CD8-positive, alpha-beta memory T cell (primary cell): ENCODE measurements around the gene APCS. TPM values are rescaled to one million over a fixed set of nuclear protein-coding genes. Genes with fewer than 3 reads are reported as not detected.

Experiments used
- CTCF ChIA-PET: fragments of 350-600 bp; sonication (Branson Sonifier 250); formaldehyde crosslinking; loops from one replicate; lab custom pipeline; 2021; ENCODE audit warnings: antibody characterized with exemption; lab: Charles Lee
- POLR2A ChIA-PET: fragments of 350-600 bp; sonication (Branson Sonifier 250); formaldehyde crosslinking; loops from one replicate; lab custom pipeline; 2021; ENCODE audit warnings: antibody characterized with exemption; lab: Charles Lee
- DNase-seq, 5 donors: peaks; one replicate each; pipeline versions ENCODE4 v3.0.0 to v3.0.0-alpha.2; 2020 to 2022; ENCODE audit warnings: mixed read lengths in 1 of 5
- H3K27ac ChIP-seq: one replicate; pipeline ENCODE4 v1.7.0; 2013; ENCODE audit warnings: low read depth, mild to moderate bottlenecking, low read length, moderate library complexity
- H3K27me3 ChIP-seq: 2 replicates; pipeline ENCODE4 v1.7.0; 2013; ENCODE audit warnings: low read length, mild to moderate bottlenecking; ENCODE audit not compliant: insufficient read depth, poor library complexity, severe bottlenecking
- H3K36me3 ChIP-seq: 2 replicates; pipeline ENCODE4 v1.7.0; 2013; ENCODE audit warnings: mild to moderate bottlenecking, low read length, moderate library complexity; ENCODE audit not compliant: insufficient read depth
- H3K4me1 ChIP-seq: 2 replicates; pipeline ENCODE4 v1.7.0; 2013; ENCODE audit warnings: mild to moderate bottlenecking, low read length, moderate library complexity; ENCODE audit not compliant: insufficient read depth
- H3K4me3 ChIP-seq: 2 replicates; pipeline ENCODE4 v1.7.0; 2013; ENCODE audit warnings: mild to moderate bottlenecking, low read length
- H3K9me3 ChIP-seq: 2 replicates; pipeline ENCODE4 v1.7.0; 2013; ENCODE audit warnings: mild to moderate bottlenecking, low read length
- H3K27ac Mint-ChIP-seq, 8 donors: one replicate each; pipeline ENCODE4 v1.8.0; 2020 to 2021; ENCODE audit warnings: mixed read lengths in 8 of 8, mild to moderate bottlenecking in 6 of 8, inconsistent platforms in 3 of 8, moderate library complexity in 3 of 8
- H3K27me3 Mint-ChIP-seq, 2 donors: one replicate each; pipeline ENCODE4 v1.8.0; 2020 to 2021; ENCODE audit warnings: mixed read lengths in 2 of 2, mild to moderate bottlenecking in 1 of 2, moderate library complexity in 1 of 2
- H3K36me3 Mint-ChIP-seq, 3 donors: one replicate each; pipeline ENCODE4 v1.8.0; 2020 to 2021; ENCODE audit warnings: mixed read lengths in 3 of 3, inconsistent platforms in 1 of 3, mild to moderate bottlenecking in 1 of 3
- H3K4me1 Mint-ChIP-seq, 3 donors: one replicate each; pipeline ENCODE4 v1.8.0; 2020 to 2021; ENCODE audit warnings: mixed read lengths in 3 of 3, inconsistent platforms in 1 of 3, mild to moderate bottlenecking in 1 of 3
- H3K4me3 Mint-ChIP-seq, 7 donors: one replicate each; pipeline ENCODE4 v1.8.0; 2020 to 2021; ENCODE audit warnings: mixed read lengths in 7 of 7, mild to moderate bottlenecking in 6 of 7, moderate library complexity in 4 of 7, inconsistent platforms in 2 of 7
- H3K9me3 Mint-ChIP-seq, 5 donors: one replicate each; pipeline ENCODE4 v1.8.0; 2020 to 2022; ENCODE audit warnings: mixed read lengths in 5 of 5, mild to moderate bottlenecking in 3 of 5, moderate library complexity in 2 of 5, inconsistent platforms in 1 of 5
- polyA plus RNA-seq: library from polyadenylated mRNA; unstranded; fragments of 300-500 nt; fragmentation: Illumina TruSeq; gene quantifications from one replicate; pipeline ENCODE4 v1.2.3, GENCODE V29; 2021
- total RNA-seq, 2 experiments: library from RNA; stranded (reverse); gene quantifications; one replicate each; pipeline ENCODE4 v1.2.3, GENCODE V29; 2021

Gene APCS
- total and polyA plus RNA-seq, 3 experiments from 2014 or later: not detected

- Histone ChIP-seq H3K9me3 (no peaks in the 10 kb centered on the region), H3K4me3 (no peak overlapping the region), H3K27ac (no peak overlapping the region), H3K36me3 (no peaks in the 10 kb centered on the region), H3K4me1 (no peaks in the 10 kb centered on the region), H3K27me3 (no peaks in the 10 kb centered on the region)
- no peak for DNase-seq
- H3K36me3 Mint-ChIP-seq: no peaks in the 10 kb centered on the region
- peaks cover 0 to 2% (median 0%) of the 10 kb centered on the region in 5 donors for H3K9me3 Mint-ChIP-seq
- no peak overlapping the region for H3K4me3 Mint-ChIP-seq
- no peaks in the 10 kb centered on the region for H3K4me1 Mint-ChIP-seq
- H3K27me3 Mint-ChIP-seq: peaks cover 18 to 45% of the 10 kb centered on the region in 2 donors
- POLR2A ChIA-PET: no interaction called here
- H3K27ac Mint-ChIP-seq: no peak overlapping the region
- CTCF ChIA-PET: no interaction called here
Observed at GRCh38 chr1:159577446-159577845, 10.2 kb upstream of the APCS start.

GRCh38 chr1:159580340-159580739 lies 7.3 kb upstream of the APCS start:
- Histone ChIP-seq H3K4me1 (no peaks in the 10 kb centered on the region), H3K36me3 (no peaks in the 10 kb centered on the region), H3K4me3 (no peak overlapping the region), H3K27me3 (no peaks in the 10 kb centered on the region), H3K27ac (no peak overlapping the region), H3K9me3 (no peaks in the 10 kb centered on the region)
- Mint-ChIP-seq H3K4me1 (no peaks in the 10 kb centered on the region), H3K9me3 (no peaks in the 10 kb centered on the region), H3K27ac (no peak overlapping the region), H3K4me3 (no peak overlapping the region), H3K36me3 (peaks cover 0 to 3% (median 0%) of the 10 kb centered on the region in 3 donors), H3K27me3 (peaks cover 14 to 47% of the 10 kb centered on the region in 2 donors)
- CTCF ChIA-PET: interaction anchor here (1.1 kb wide), 1 partner anchor 13 kb away, joined by 3 read pairs; no protein-coding TSS in a partner anchor
- POLR2A ChIA-PET: no interaction called here
- no peak for DNase-seq

- H3K36me3 Mint-ChIP-seq: peaks cover 0 to 3% (median 0%) of the 10 kb centered on the region in 3 donors
- no peaks in the 10 kb centered on the region for H3K9me3 Mint-ChIP-seq
- H3K27me3 Mint-ChIP-seq: peaks cover 9 to 49% of the 10 kb centered on the region in 2 donors
- Histone ChIP-seq H3K4me3 (no peak overlapping the region), H3K9me3 (no peaks in the 10 kb centered on the region), H3K27me3 (no peaks in the 10 kb centered on the region), H3K27ac (no peak overlapping the region), H3K36me3 (no peaks in the 10 kb centered on the region), H3K4me1 (no peaks in the 10 kb centered on the region)
- POLR2A ChIA-PET: no interaction called here
- CTCF ChIA-PET: interaction anchor here (1.1 kb wide), 1 partner anchor 12 kb away, joined by 3 read pairs; no protein-coding TSS in a partner anchor
- H3K4me1 Mint-ChIP-seq: no peaks in the 10 kb centered on the region
- H3K27ac Mint-ChIP-seq: no peak overlapping the region
- no peak for DNase-seq
- H3K4me3 Mint-ChIP-seq: no peak overlapping the region
Observed at GRCh38 chr1:159581422-159581821, 6.2 kb upstream of the APCS start.

GRCh38 chr1:159584536-159584935 lies 3.1 kb upstream of the APCS start:
- Histone ChIP-seq H3K4me1 (no peaks in the 10 kb centered on the region), H3K9me3 (no peaks in the 10 kb centered on the region), H3K27me3 (no peaks in the 10 kb centered on the region), H3K36me3 (no peaks in the 10 kb centered on the region), H3K4me3 (no peak overlapping the region), H3K27ac (no peak overlapping the region)
- H3K4me3 Mint-ChIP-seq: no peak overlapping the region
- ChIA-PET CTCF (no interaction called here), POLR2A (no interaction called here)
- peaks cover 0 to 2% (median 0%) of the 10 kb centered on the region in 5 donors for H3K9me3 Mint-ChIP-seq
- peaks cover 0 to 3% (median 0%) of the 10 kb centered on the region in 3 donors for H3K36me3 Mint-ChIP-seq
- H3K27ac Mint-ChIP-seq: no peak overlapping the region
- H3K27me3 Mint-ChIP-seq: peaks cover 13 to 45% of the 10 kb centered on the region in 2 donors
- no peaks in the 10 kb centered on the region for H3K4me1 Mint-ChIP-seq
- no peak for DNase-seq

- Histone ChIP-seq H3K27me3 (no peaks in the 10 kb centered on the region), H3K36me3 (no peaks in the 10 kb centered on the region), H3K27ac (no peak overlapping the region), H3K4me1 (no peaks in the 10 kb centered on the region), H3K4me3 (no peak overlapping the region), H3K9me3 (no peaks in the 10 kb centered on the region)
- ChIA-PET POLR2A (no interaction called here), CTCF (no interaction called here)
- no peaks in the 10 kb centered on the region for H3K4me1 Mint-ChIP-seq
- no peak overlapping the region for H3K4me3 Mint-ChIP-seq
- H3K27ac Mint-ChIP-seq: no peak overlapping the region
- DNase-seq: no peak
- H3K36me3 Mint-ChIP-seq: no peaks in the 10 kb centered on the region
- peaks cover 0 to 2% (median 0%) of the 10 kb centered on the region in 5 donors for H3K9me3 Mint-ChIP-seq
- peaks cover 7 to 38% of the 10 kb centered on the region in 2 donors for H3K27me3 Mint-ChIP-seq
Observed at GRCh38 chr1:159591981-159592380, 4.4 kb downstream of the APCS start.

GRCh38 chr1:159594625-159595405 lies 7.2 kb downstream of the APCS start:
- POLR2A ChIA-PET: no interaction called here
- Histone ChIP-seq H3K4me3 (no peak overlapping the region), H3K27me3 (no peaks in the 10 kb centered on the region), H3K9me3 (no peaks in the 10 kb centered on the region), H3K4me1 (no peaks in the 10 kb centered on the region), H3K36me3 (no peaks in the 10 kb centered on the region), H3K27ac (no peak overlapping the region)
- H3K9me3 Mint-ChIP-seq: peaks cover 0 to 2% (median 0%) of the 10 kb centered on the region in 5 donors
- no peaks in the 10 kb centered on the region for H3K4me1 Mint-ChIP-seq
- H3K27me3 Mint-ChIP-seq: peaks cover 11 to 46% of the 10 kb centered on the region in 2 donors
- H3K27ac Mint-ChIP-seq: no peak overlapping the region
- DNase-seq: no peak
- H3K4me3 Mint-ChIP-seq: no peak overlapping the region
- H3K36me3 Mint-ChIP-seq: no peaks in the 10 kb centered on the region
- CTCF ChIA-PET: no interaction called here

- no peaks in the 10 kb centered on the region for H3K9me3 ChIP-seq
- H3K36me3 Mint-ChIP-seq: no peaks in the 10 kb centered on the region
- H3K9me3 Mint-ChIP-seq: no peaks in the 10 kb centered on the region
- ChIA-PET POLR2A (no interaction called here), CTCF (interaction anchor here (1.5 kb wide), 1 partner anchor 292 kb away, joined by 3 read pairs; no protein-coding TSS in a partner anchor)
- no peaks in the 10 kb centered on the region for H3K4me1 ChIP-seq
- peaks cover 30 to 60% of the 10 kb centered on the region in 2 donors for H3K27me3 Mint-ChIP-seq
- DNase-seq: no peak
- no peak overlapping the region for H3K27ac ChIP-seq
- no peak overlapping the region for H3K27ac Mint-ChIP-seq
- H3K27me3 ChIP-seq: no peaks in the 10 kb centered on the region
- no peak overlapping the region for H3K4me3 Mint-ChIP-seq
- H3K36me3 ChIP-seq: no peaks in the 10 kb centered on the region
- H3K4me1 Mint-ChIP-seq: no peaks in the 10 kb centered on the region
- no peak overlapping the region for H3K4me3 ChIP-seq
Observed at GRCh38 chr1:159598196-159598595, 10.6 kb downstream of the APCS start.

GRCh38 chr1:159600894-159601293 lies 13.3 kb downstream of the APCS start:
- no peak for DNase-seq
- CTCF ChIA-PET: no interaction called here
- no peak overlapping the region for H3K4me3 ChIP-seq

More at GRCh38 chr1:159600894-159601293, 13.3 kb downstream of the APCS start:
- Mint-ChIP-seq H3K4me1 (no peaks in the 10 kb centered on the region), H3K27ac (no peak overlapping the region), H3K27me3 (peaks cover 27 to 46% of the 10 kb centered on the region in 2 donors), H3K36me3 (no peaks in the 10 kb centered on the region), H3K9me3 (peaks cover 0 to 3% (median 0%) of the 10 kb centered on the region in 5 donors), H3K4me3 (no peak overlapping the region)
- Histone ChIP-seq H3K4me1 (no peaks in the 10 kb centered on the region), H3K36me3 (no peaks in the 10 kb centered on the region), H3K9me3 (no peaks in the 10 kb centered on the region), H3K27me3 (no peaks in the 10 kb centered on the region), H3K27ac (no peak overlapping the region)
- POLR2A ChIA-PET: no interaction called here
